Embryonic facial prominence (tissue), 1 donor: ENCODE data around the gene TMEM135.
"Not testable (repeated sequence)": the region's sequence is repeated elsewhere in the genome, so short reads cannot be mapped to it uniquely, and the experiment has no call there.

Source experiments
- DNase-seq: peaks from one replicate; pipeline ENCODE4 v3.0.0-alpha.2; 2016; ENCODE audit errors: extremely low spot score

Gene TMEM135

DNA sequence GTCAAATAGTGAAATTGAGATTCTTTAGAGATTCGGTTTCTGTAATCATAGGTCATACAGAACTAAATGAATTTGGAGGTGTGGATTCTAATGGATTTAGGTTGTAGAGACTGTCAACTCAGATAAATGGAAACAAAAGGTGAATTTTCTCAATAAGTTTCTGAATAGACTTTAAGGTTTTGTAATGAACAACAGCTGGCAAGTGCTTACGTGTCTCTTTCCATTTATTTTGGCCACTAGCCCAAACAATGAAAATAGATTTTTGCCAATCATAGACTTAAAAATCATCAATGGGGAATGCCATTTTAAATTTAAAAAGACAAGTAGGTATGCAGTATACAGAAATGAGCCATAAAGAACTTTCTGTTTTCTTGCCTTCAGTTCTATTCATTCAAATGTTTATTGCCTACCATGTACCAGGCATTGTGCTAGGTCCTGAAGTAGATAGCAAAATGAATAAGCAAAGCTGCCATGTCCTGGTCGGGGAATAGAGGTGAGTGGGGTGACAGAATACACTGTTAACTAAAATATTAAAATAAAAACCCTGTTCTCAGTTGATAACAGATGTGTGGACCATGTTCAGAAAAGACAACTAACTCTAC lies 16.9 kb upstream of the TMEM135 start:
- peak; percentile 40 for DNase-seq

GRCh38 chr11:87022254-87022653 lies 15.5 kb upstream of the TMEM135 start:
- no peak for DNase-seq

DNA sequence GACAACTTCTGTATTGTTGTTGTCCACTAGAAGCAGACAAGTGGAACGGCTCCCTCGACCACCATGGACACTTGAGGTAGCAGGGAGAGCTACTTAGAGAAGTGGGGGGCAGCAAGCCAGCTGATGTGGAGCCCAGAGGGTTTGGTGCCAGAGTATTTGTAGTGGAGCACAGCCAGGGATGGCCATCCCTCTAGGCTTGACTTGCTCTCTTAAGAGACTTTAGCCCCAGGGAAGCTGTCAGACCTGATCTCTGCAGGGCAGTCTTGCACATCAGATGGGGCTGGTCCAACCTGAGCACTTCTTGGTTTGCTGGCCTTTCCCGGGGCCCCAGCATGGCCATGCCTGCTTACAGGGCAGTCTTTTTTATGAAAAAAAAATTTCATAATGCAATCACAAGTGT lies 15.0 kb upstream of the TMEM135 start:
- DNase-seq: no peak

GRCh38 chr11:87026415-87026814 lies 11.3 kb upstream of the TMEM135 start:
- not testable (repeated sequence) for DNase-seq

DNA sequence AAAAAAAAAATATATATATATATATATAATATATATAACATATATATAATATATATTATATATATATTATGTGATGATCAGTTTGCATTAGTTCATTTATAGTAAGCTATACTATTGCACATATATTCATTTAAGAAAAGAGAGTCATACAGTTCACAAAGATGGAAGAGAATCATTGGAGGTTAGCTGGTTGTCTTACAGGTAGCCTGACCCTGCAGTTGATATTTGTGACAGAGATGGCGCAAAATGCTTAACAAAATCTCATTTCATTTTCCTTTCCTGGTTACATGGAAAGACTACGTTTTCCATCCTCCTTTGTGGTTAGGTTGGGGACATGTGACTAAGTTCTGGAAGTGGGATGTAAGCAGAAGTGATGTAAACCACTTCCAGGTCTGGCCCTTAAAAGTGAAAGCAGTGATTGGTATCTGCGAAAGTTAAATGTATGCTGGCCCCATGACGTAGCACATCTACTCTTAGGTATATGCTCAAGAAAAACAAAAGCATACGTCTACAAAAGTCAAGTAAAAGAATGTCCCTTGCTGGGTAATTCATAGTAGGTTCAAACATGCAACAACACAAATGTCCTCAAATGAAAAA lies 7.2 kb upstream of the TMEM135 start:
- DNase-seq: no peak

- DNase-seq: no peak
These were observed 6.1 kb upstream of the TMEM135 start for GRCh38 chr11:87031433-87032170.

GRCh38 chr11:87033561-87033960 lies 4.2 kb upstream of the TMEM135 start:
- no peak for DNase-seq

GRCh38 chr11:87035976-87036583 lies 1.7 kb upstream of the TMEM135 start:
- no peak for DNase-seq

GRCh38 chr11:87036756-87037449 lies 831 bp upstream of the TMEM135 start:
- no peak for DNase-seq

DNA sequence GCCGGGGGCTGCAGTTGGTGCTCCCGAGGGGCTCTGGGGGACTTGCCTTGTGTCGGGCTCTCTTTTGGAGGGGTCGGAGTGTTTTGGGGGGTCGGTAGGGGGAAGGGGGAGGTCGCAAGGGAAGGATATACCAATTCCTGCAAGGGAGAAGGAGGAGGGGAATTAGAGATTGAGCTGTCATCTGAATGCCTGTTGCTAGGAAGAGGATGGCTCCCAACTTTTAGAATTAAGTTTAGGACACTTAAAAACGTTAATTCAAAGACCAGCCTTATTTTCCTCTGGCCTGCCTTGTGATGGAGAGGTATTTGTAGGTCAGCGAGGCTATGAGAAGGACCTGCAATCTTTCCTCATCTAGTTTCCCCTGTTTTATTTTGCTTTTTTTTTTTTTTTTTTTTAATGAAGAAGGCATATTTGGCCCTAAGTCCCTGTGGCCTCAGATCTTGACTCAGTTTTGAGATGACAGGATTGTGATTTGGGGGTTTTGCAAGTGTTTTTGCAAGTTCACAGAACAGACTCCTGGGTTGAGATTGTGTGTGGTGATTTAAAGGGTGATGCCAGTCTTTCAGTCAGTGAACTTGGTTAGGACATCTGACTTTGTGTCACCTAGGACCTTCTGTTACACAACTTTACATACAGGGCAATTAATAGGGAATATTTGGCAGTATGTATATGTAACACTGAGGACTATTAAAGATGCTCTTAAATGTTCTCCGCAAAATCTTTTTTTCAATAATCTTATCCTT lies 672 bp downstream of the TMEM135 start:
- DNase-seq: no peak

DNA sequence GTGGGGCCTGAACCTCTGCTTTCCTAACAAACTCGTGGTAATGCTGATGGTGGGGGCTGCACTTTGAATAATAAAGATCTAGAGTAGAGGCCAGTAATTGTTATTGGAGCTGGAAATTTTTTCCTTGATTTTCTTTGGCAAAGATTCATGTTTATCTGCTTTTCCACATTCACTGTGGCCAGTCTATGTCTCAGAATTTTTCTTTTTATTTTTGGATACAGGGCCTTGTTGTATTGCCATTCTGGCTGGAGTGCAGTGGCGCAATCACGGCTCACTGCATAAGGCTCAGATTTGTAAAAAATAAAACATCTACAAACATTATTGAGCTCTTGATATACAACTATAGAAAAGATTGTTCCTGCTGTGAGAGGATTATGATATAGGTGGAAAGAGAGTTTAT lies 1.6 kb downstream of the TMEM135 start:
- no peak for DNase-seq

DNA sequence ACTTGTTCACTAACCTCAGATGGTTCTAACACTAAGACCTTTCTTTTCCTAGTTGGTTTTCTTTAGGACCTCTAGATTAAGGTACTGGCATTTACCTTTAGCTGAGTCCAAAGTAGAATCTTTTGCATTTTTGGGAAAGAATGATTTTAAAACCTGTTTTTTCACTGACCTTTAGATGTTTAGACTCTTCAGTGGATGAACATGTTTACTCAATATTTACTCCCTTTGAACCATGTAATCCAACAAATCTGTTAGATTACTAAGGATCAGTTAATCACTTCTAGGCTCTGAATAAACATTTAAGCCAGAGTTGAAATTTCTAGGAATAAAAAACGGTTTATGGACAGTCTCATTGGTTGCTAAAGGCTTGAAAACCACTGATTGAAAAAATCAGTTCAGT lies 6.2 kb downstream of the TMEM135 start:
- no peak for DNase-seq

GRCh38 chr11:87046824-87047223 lies 9.1 kb downstream of the TMEM135 start:
- no peak for DNase-seq

DNA sequence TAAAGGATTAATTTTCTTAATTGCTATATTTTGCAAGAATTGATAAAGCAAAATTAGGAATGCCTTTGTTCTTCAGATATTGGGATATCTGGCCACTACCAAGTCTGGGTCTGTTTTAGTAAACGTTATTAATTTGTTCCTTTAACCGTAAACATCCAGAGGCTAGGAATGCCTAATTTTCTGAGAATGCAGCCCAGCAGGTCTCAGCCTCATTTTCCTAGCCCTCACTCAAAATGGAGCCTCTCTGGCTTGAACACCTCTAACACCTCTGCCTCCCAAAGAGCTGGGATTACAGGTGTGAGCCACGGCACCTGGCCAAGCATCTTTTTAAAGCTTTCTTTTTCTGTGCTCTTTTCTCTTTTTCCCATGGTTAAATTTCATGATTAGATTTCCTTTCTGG lies 18.4 kb downstream of the TMEM135 start:
- no peak for DNase-seq

GRCh38 chr11:87057749-87058148 lies 20.0 kb downstream of the TMEM135 start:
- DNase-seq: no peak

- no peak for DNase-seq
These were observed 22.1 kb downstream of the TMEM135 start for GRCh38 chr11:87059596-87060390.

GRCh38 chr11:87061766-87062165 lies 24.0 kb downstream of the TMEM135 start:
- no peak for DNase-seq

DNA sequence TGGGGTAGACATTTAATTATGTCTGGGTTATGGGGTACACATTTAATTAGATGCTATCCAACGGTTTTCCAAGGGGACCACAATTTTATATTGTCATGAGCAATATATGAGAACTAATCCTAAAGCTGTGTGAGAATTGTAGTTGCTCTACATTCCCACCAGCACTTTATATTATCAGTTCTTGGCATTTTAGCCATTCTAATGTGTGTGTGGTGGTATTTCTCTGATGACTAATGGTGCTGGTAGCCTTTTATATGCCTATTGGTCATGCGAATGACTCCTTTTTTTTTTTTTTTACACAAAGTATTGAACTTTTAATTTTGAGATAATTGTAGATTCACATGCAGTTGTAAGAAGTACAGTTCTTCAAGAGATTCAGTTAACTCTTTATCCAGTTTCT lies 26.2 kb downstream of the TMEM135 start:
- DNase-seq: no peak

GRCh38 chr11:87072787-87073186 lies 35.1 kb downstream of the TMEM135 start:
- DNase-seq: no peak

GRCh38 chr11:87076260-87076783 lies 38.6 kb downstream of the TMEM135 start:
- DNase-seq: no peak
